HG03520 (cell line): ENCODE results near the gene FOXP1.

ENCODE experiments used
- ATAC-seq: cut with Tn5 transposase; IDR thresholded peaks from one replicate; pipeline ENCODE4 v1.9.1; 2021; ENCODE audit warnings: mild to moderate bottlenecking, moderate library complexity; ENCODE audit not compliant: unreplicated experiment

Gene FOXP1

DNA sequence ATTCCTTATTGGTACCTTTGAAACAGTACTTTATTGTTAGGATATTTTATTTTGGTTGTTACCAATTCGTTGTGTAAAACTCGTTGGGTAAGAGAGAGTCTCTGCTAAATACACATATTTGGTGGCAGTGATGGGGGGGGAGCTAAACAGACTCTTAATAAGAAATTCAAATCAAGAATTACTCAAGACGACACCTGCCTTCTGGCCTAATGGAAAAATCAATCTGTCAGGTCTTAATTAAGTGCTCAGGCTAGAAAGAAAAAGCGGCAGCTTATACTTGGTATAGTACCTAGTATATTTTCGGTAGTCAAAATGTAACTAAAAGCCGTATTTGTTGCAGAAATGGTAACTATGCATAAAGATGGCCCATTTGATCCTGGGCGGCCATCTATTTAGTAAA, 18.2 kb downstream of the FOXP1 start:
- ATAC-seq: no peak

DNA sequence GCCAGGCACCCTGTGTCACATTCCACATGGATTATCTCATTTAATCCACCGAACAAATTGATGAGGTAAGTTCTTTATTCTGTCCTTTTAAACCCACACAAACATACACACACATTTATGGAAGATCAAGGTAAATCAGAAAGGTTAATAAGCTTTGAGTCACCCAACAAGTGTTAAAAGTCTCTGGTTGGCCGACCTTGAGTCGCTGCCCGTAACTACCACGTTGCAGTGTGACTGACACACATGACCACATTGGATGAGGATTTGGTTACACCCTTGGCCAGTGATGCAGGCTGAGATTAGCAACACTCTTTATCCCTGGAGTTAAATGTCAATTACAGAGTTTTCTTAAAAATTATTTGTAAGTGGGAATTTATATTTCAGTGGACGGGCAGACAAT, 19.2 kb downstream of the FOXP1 start:
- no peak for ATAC-seq

DNA sequence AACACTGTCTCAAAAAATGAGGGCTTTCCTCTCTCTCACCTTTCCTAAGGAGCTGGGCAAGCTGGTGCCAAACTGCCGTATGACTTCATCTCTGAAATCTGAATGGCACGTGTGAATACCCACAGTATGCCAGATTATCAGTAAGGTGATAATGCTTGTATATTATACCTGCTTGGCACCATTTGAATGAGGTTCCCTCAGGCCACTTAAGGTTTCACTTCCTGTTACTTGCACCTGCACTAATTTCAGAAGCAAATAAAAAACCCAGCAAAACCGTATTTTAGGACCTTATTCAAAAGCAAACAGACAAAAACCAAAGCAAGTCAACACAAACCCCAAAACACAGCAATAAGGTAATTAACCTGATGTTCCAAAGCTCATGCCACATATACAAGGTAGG, 19.7 kb downstream of the FOXP1 start:
- ATAC-seq: peak; percentile 88

DNA sequence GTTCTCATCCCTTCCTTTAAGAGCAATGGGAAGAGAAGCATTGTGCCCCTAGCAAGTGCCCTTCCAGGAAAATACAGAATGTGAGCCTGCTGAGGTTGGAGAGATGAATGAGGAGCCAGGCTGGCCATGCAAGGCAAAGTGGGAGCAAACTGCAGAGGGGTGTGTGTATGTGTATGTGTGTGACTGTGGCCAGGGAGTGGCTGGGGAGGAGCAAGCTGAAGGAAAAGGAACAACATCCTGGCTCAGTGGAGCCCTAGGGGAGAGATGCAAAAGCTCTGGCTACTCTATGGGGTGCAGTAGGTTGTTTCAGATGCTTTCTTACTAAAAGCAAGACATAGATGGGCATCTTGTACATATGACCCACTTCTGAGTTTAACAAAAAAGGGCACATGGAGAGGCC, 20.6 kb downstream of the FOXP1 start:
- no peak for ATAC-seq

DNA sequence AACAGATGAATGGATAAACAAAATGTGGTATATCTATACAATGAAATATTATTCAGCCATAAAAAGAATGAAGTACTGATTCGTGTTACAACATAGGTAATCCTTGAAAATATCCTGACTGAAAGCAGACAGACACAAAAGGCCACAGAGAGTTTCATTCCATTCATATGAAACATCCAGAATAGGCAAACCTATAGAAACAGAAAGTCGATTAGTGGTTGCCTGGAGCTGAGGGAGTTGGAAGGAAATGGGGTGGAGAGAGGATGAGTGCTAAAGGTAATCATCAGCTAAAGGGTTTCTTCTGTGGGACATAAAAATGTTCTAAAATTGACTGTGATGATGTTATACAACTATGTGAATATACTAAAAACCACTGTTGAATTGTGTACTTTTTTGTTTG, 22.9 kb downstream of the FOXP1 start:
- no peak for ATAC-seq

DNA sequence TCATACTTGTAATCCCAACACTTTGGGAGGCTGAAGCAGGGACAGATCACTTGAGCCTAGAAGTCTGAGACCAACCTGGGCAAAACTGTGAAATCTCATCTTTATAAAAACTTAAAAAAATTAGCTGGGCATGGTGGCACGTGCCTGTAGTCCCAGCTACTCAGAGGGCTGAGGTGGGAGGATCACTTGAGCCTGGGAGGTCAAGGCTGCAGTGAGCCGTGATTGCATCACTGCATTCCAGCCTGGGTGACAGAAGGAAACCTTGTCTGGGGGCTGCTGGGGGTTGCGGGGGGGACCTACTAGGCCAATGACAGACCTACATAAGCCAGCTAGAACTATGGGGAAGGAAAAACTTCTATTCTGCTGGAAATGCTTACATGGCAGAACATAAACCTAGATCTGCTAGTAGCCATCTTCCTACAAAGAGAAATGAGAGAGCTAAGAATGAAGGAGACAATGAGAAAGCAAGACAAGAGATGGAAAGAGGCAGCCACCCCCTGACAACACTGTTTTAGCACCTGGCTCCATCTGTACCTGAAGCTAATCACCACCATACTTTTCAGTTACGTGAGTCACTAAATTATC, 23.9 kb downstream of the FOXP1 start:
- no peak for ATAC-seq

DNA sequence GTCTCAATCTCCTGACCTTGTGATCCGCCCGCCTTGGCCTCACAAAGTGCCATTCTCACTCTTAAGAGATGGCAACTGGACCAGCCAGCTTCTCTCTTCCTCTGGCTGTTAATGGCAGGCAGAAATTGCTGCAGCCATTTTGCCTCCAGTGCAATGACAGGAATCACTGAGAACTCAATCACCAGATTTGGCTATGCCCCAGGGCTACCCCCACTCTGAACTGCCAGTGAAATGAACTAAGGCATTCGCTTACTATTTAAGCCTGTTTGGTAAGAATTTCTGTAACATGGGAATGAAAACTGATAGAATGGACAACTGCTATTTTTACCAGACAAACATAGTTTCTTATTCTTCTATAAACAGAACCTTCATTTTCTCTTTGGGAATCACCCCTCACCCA, 24.5 kb downstream of the FOXP1 start:
- ATAC-seq: no peak

DNA sequence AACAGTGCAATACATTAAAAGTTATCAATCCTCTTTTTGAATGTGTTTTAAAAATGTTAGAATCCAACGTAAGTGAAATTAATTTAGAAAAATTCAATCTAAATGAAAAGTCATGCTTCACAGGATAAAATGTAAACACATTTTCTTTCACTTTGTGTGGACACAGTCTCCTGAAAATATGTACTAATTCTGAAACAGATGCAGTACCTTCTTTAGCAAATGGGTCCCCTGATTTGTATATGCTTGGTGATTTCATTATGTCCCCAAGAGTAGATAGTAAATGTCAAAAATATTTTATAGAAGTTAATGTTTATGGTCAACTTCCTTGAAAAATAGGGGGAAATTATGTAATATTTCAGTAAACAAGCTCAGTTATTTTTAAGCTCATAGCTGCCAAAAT, 28.9 kb downstream of the FOXP1 start:
- ATAC-seq: no peak

DNA sequence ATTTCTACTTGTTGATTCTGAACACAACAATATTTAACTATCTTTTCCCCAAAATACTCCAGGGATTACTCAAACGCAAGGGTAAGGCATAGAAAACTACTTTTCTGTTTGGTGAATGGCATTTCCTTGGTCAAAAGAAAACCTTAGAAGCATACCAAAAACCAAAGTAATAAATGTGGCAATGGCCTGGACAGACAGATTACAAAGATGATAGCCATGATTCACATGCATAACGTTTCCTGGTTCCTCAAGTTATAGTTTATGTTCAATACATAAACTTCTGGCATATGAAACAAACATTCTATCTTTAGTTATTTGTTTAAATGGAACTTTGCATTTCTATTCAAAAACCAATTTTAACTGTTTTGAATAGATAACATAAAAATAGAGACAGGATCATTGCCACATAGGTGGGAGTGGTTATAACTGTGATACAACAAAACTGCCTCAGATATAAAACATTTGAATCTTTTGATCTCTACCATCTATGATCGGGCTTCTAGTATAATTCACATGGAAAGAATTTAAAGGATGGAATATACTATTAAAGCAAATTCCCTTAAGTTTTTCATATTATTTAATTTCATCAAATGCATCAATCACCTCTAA, 32.1 kb downstream of the FOXP1 start:
- ATAC-seq: no peak

DNA sequence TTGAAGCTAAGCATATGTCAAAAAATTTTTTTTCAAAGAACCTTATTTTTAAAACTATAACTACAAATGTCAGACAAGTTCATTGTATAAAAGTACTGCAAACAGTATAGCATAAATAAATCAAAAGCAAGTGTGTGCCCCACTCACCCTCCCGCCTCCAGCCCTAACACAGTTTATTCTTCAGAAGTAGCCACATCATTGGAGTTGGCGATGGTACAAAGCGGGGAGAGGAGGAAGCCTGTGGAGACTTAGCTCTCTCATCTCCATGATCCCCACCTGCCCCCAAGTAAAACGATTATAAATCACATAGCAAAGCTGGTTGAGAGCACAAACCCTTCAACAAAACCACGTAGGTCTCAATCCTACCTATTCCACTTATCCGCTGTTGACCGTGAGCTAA, 33.6 kb downstream of the FOXP1 start:
- ATAC-seq: no peak

DNA sequence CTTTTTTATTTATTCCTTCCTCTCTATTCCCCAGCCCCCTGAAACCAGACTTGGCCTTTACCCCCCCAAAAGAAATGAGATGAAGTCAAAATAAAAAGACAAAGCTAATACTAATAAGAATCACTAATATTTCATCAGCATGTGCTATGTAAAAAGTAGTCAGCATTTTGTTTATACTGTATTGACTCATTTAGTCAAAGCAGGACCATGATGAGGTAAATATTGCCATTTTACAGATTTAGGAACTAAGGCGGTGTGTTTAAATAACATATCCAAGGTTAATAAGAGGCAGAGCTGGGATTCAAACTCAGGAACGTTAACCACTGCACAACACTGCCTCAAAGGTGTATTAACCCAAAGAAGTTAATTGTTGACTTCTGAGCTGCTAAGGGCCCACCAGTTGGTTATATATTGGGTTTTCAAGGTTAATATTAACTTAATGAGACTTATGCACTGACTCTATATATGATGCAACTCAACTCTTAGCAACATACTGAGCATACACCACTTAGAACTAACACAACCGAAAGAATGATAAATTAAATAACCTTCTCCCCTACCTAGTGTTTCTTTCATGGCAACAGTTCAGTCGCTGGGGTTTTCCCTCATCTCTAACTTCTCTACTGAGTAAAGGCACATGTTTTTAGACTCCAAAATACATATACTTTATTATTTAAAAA, 34.7 kb downstream of the FOXP1 start:
- no peak for ATAC-seq

DNA sequence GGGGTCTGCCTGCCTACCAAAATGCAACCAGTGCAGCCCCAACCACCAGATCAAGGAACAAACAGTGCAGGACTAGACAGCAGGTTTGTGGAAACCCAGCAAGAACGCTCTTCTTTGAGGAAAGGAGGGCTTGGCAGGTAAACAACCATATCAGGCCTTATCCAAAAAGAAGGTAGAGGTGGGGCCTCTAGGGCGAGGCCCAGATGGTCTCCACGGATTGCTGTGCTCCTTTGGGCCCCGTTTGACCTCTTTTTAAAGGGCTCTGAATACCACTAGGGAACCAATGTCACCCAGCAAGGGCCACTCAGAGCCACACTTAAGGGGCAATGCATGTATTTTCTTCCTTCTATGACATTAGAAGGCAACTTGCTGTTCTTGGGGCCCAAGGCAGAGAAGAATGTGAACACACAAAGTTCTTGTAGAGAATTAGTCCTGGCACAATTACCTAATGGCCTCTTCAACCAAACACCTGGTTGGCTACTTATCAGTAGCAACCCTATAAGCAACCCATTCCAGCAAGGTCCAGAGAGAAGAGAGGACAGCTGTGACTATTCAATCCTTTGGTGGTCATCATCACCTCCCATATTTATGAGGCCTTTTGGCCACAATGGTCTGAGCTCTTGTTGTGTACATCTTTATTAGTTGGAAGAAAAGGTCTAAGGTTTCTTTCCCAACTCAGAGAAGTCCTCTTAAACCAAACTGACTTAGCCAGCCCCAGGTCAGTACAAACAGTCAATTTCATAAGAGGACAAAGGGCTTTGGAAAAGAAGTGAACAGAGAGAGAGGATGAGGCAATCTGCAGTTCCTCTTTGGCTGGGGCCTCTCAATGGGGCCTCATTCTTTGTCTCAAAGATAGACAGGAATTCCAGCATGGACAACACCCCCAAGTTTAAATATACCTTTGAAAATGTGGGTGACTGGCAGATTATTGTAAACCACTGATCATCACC, 36.0 kb downstream of the FOXP1 start:
- no peak for ATAC-seq

DNA sequence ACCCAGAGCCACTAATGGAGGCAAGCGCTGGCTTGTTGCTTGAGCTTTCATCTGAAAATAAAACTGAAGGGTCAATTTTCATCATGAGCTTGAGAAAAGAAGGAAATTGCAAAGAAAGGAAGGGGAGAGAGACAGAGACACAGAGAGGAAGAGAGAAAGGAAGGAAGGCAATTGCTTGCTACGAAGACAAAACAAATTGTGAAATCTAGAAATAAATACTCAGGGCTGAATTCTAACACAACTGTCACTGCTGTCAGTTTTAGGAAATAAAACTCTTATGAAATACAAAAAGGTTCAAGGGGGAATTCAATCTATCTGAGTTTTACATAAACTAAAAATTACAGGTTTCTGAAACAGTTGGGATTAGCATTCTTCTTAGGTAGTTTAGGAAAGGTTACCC, 36.7 kb downstream of the FOXP1 start:
- ATAC-seq: no peak

DNA sequence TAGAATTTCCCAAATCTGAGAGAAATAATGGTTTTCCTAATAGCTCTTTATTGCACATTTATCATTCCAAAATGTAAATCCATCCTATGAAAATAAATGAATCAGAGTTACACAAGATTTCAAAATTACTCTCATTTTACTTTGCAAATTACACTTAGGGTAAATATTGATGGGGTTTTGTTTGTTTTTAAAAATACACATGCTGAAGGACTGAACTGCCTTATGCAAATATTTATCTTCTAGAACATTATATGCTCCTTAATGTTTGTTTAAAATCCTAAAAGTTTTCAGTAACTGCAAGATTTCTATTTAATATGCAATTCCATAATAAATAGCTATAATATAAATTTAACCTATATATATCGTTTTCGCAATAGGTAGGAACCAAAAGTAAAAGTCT, 38.2 kb downstream of the FOXP1 start:
- ATAC-seq: no peak

DNA sequence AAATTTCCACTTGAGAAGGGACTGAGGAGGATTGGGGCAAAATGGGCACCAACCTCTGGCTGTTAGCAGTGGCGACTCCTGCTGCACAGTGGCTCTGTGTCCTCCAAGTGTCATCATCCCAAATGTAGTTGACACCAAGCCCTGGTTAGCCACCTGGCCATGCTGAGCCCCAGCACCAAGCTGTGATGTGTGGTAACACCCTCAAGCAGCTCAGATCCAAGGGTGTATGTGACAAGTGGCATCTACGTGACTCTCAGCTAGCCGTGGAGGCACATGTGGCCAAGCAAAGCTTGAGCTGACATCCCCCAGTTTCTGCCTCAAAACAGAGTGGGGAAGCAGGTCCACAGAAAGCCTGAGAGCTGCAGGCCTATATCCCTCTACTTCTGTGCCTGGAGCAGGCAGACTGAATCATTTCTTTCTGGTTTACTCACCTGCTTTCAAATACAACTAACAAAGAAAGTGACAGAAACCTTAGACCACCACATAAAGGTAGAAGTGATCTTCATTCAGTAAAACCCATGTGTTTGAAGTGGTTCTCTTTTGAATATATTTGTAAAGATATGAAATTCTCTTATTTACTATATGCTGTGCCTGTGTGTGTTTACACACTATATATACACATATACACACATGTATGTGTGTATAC, 40.0 kb downstream of the FOXP1 start:
- no peak for ATAC-seq

DNA sequence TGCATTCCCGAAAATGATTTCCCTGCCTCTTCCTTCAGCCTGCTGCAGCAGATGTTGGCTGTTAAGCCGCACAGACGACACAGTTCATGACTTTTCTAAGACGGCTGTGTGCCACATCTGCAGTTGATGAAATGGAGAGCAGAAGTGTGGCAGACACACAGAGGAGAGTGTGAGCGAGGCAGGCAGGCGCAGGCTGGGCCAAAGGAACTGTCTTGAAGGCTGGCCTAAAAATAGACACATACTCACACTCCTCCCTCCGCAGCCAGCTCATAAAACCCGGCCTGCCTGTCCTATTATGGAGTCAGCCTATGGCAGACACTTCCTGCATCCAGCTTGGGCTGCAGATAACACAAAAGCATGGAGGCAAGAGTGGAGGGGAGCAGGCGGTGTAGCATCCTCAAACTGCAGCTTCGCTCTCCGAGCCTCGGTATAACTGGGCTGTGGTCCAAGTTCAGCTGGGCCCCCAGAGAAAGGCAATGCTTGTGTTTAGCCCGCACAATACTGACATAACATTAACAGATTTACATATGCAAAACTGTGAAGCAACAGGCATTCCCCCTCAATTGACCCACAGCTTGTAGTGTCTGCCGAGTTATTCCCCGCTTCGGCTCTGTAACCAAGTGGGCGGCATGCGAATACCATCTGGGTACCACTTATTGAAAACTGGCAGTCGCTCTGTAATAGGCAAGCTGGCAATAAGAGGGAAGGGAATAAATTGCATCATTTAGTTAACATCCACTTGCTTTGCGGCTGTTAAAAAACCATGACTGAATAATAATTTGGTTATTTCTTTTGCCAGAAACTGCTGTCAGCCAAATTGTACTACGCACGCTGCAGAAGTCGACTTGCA, 40.8 kb downstream of the FOXP1 start:
- ATAC-seq: no peak

DNA sequence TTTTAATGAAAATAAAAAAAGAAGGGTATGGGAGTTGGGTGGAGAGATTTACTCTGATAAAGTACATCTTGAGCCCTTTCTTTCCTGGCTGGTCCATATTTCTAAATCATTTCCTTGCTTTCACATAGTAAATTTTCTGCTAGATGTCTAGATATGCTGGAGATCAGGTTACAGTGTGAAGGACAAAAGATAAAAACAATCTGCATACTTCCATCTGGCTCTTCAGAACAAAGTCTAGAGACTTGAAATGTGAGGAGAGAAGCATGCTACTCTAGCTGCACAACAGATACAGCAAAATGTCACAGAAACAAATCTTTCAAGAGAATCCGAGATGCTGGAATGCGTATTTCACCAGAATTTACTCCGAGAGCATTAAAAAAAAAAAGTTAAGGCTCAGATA, 42.2 kb downstream of the FOXP1 start:
- no peak for ATAC-seq

DNA sequence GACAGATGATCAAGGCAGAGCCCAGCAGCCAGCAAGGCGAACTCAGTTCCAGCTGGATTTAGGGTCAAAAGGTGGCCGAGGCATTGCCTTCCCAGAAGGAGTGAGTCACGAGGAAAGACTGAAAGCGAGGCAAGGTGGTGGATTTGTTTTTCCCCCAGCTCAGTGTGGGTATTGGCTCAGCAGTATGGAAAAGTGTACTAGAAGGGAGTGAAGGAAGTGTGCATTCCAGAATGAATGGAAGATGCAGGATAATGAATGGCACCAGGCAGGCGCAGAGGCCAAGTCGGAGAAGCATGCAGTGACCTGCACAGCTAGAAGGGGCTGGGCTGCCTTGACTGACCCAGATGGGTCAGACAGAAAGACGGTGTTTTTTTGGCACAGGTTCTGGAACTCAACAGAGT, 46.3 kb downstream of the FOXP1 start:
- no peak for ATAC-seq

DNA sequence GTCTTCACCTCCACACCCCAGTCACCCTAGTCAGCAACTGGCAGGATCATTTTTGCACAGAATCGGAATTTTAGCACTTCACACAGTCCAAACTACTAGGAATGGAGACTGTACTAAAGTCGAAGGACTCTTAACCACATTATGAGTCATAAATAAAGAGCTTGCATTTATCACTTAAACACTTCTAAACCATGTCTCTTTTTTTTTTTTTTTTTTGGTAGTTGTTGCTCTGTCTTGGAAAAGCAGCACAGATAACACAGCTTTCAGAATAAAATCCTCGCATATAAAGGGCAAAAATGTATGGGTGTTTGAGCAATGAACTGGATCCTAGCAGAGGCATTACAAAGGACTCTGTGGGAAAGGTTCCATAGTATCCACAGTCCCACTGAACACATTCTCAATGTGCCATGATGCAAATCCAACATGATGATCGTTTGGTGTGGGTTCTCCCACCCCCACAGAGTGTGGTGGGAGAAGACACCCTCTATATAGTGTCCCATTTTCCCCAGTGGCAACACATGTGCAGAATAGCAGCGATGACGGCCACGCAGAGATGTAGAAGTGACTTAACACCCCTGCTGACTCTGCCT, 47.1 kb downstream of the FOXP1 start:
- no peak for ATAC-seq

DNA sequence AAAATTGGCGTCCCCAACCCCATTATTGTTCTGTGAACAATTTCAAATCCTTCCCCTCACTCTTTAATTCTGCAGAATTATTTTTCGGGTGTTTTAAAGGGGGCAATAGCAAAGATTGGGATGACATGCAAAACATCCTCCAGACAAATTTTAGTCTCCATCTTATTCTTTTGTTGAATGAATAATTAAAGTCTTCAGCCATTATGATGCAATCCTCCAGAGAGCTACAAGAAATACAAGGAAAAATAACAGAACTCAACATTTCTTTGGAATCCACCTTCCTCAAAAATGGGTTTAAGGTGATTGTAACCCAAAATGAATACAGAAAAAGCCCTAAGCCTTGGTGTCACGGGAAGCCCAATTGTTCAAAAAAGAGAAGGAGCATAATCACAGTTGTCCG, 49.9 kb downstream of the FOXP1 start:
- ATAC-seq: no peak
